Measurements from ENCODE around the gene NFATC4.

The NFATC4 gene

DNA sequence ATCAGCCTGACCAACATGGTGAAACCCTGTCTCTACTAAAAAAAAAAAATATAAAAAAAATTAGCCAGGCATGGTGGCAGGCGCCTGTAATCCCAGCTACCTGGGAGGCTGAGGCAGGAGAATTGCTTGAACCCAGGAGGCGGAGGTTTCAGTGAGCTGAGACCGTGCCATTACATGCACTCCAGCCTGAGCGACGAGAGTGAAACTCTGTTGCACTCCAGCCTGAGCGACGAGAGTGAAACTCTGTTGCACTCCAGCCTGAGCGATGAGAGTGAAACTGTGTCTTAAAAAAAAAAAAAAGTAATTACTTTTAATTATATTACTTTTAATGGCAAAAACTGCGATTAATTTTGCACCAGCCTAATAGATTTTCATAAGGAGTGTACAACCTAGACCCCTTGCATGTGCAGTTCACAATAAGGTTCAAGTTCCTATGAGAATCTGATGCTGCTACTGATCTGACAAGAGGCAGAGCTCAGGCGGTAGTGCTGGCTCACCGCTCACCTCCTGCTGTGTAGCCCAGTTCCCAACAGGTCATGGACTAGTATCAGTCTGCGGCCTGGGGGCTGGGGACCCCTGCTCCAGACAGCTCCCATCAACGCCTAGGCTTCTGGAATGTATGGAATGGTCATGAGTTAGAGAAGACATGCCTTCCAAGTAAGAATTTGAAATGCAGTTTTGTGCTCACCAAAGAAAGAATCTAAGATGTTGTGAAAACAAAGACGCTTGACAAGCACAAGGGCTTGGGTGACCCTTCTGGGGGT, 46.6 kb upstream of the NFATC4 start:
- POLR2A ChIA-PET, result no interaction called here
- Histone ChIP-seq H3K4me3 (ENCODE audit: low read depth, low read length) (no peak overlapping the region), H3K36me3 (ENCODE audit: control insufficient read depth in 2 of 2, insufficient read depth in 1 of 2, low read length in 2 of 2) (no peaks in the 10 kb centered on the region), H3K9me3 (ENCODE audit: control insufficient read depth, insufficient read depth, low read depth, low read length) (no peaks in the 10 kb centered on the region), H3K27ac (ENCODE audit: extremely low read depth, low read depth, low read length) (no peak overlapping the region), H3K4me1 (ENCODE audit: control insufficient read depth, insufficient read depth, low read length) (no peaks in the 10 kb centered on the region)
- CTCF ChIA-PET, result interaction anchor here (1.4 to 6.4 kb wide), 3 partner anchors 11 to 111 kb away, joined by 3 to 38 read pairs (median 13); partner anchors contain the start of genes CIDEB and LTB4R2
- no peak for TF ChIP-seq ZNF658 (tag by site-specific recombination; IDR thresholded peaks at IDR 0.05)

DNA sequence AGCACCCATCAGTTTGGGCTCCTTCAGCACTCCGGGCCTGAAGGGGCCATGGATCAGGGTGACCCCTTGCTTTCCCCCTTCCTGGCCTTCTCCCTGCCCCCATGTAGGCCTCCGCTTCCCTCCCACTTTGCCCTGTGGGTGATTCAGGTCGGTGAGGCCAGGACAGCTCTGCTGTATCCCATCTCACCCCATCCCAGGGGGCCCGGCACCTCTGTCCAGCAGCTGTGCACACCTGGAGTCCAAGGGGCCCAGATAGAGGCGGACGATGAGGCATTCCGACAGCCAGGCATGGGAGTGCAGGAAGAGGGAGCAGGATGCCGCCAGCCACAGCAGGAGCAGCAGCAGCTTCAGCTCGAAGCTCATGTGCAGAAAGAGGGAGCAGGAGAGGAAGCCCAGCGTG, 45.3 kb upstream of the NFATC4 start:
- ChIA-PET POLR2A (interaction anchor here (0.5 to 1.8 kb wide), 3 partner anchors 35 to 118 kb away, joined by 3 to 4 read pairs (median 3); no protein-coding TSS in a partner anchor), CTCF (interaction anchor here (1.1 to 16.9 kb wide), 5 partner anchors 11 to 109 kb away, joined by 3 to 468 read pairs (median 26); partner anchors contain the start of genes CBLN3, CIDEB, KHNYN and LTB4R2)
- Histone ChIP-seq H3K36me3 (ENCODE audit: control insufficient read depth in 2 of 2, insufficient read depth in 1 of 2, low read length in 2 of 2) (no peaks in the 10 kb centered on the region), H3K4me1 (ENCODE audit: control insufficient read depth, insufficient read depth, low read length) (no peaks in the 10 kb centered on the region), H3K9me3 (ENCODE audit: control insufficient read depth, insufficient read depth, low read depth, low read length) (no peaks in the 10 kb centered on the region), H3K4me3 (ENCODE audit: low read depth, low read length) (no peak overlapping the region), H3K27ac (ENCODE audit: extremely low read depth, low read depth, low read length) (no peak overlapping the region)
- TF ChIP-seq GLI2 (tag by site-specific recombination; IDR thresholded peaks at IDR 0.05; ENCODE audit: borderline replicate concordance, low read depth) (no peak), HOXD13 (CRISPR knock-in tag; IDR thresholded peaks at IDR 0.05; ENCODE audit: borderline replicate concordance) (no peak), ZIC2 (tag by site-specific recombination; IDR thresholded peaks at IDR 0.05) (peak; percentile 26; the same call in 1 of the 2 replicates)

- no peaks in the 10 kb centered on the region for H3K36me3 ChIP-seq (ENCODE audit: control insufficient read depth in 2 of 2, insufficient read depth in 1 of 2, low read length in 2 of 2)
- TF ChIP-seq, protein P1, sequence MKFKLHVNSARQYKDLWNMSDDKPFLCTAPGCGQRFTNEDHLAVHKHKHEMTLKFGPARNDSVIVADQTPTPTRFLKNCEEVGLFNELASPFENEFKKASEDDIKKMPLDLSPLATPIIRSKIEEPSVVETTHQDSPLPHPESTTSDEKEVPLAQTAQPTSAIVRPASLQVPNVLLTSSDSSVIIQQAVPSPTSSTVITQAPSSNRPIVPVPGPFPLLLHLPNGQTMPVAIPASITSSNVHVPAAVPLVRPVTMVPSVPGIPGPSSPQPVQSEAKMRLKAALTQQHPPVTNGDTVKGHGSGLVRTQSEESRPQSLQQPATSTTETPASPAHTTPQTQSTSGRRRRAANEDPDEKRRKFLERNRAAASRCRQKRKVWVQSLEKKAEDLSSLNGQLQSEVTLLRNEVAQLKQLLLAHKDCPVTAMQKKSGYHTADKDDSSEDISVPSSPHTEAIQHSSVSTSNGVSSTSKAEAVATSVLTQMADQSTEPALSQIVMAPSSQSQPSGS (tag by site-specific recombination; IDR thresholded peaks at IDR 0.05; ENCODE audit: low read depth), result no peak
- TF ChIP-seq ZNF621 (tag by site-specific recombination; IDR thresholded peaks at IDR 0.05) (no peak), ZNF658 (tag by site-specific recombination; IDR thresholded peaks at IDR 0.05) (no peak), ZFHX2 (tag by site-specific recombination; conservative IDR thresholded peaks at IDR 0.05) (no peak), ZSCAN4 (tag by site-specific recombination; IDR thresholded peaks at IDR 0.05) (no peak), ZNF184 (tag by site-specific recombination; IDR thresholded peaks at IDR 0.05) (no peak)
- TF ChIP-seq, protein P2, sequence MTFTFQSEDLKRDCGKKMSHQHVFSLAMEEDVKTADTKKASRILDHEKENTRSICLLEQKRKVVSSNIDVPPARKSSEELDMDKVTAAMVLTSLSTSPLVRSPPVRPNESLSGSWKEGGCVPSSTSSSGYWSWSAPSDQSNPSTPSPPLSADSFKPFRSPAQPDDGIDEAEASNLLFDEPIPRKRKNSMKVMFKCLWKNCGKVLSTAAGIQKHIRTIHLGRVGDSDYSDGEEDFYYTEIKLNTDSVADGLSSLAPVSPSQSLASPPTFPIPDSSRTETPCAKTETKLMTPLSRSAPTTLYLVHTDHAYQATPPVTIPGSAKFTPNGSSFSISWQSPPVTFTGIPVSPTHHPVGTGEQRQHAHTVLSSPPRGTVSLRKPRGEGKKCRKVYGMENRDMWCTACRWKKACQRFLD (tag by site-specific recombination; IDR thresholded peaks at IDR 0.05), result no peak
- TF ChIP-seq, protein P3, sequence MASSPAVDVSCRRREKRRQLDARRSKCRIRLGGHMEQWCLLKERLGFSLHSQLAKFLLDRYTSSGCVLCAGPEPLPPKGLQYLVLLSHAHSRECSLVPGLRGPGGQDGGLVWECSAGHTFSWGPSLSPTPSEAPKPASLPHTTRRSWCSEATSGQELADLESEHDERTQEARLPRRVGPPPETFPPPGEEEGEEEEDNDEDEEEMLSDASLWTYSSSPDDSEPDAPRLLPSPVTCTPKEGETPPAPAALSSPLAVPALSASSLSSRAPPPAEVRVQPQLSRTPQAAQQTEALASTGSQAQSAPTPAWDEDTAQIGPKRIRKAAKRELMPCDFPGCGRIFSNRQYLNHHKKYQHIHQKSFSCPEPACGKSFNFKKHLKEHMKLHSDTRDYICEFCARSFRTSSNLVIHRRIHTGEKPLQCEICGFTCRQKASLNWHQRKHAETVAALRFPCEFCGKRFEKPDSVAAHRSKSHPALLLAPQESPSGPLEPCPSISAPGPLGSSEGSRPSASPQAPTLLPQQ (tag by site-specific recombination; IDR thresholded peaks at IDR 0.05), result no peak
- H3K4me3 ChIP-seq (ENCODE audit: low read depth, low read length), result no peak overlapping the region
- H3K9me3 ChIP-seq (ENCODE audit: control insufficient read depth, insufficient read depth, low read depth, low read length), result no peaks in the 10 kb centered on the region
- CTCF ChIA-PET, result interaction anchor here (1.1 to 16.9 kb wide), 4 partner anchors 10 to 108 kb away, joined by 3 to 468 read pairs (median 32); partner anchors contain the start of genes CBLN3, CIDEB and KHNYN
- no peak overlapping the region for H3K27ac ChIP-seq (ENCODE audit: extremely low read depth, low read depth, low read length)
- POLR2A ChIA-PET, result interaction anchor here (1.8 kb wide), 1 partner anchor 113 kb away, joined by 4 read pairs; no protein-coding TSS in a partner anchor
- no peaks in the 10 kb centered on the region for H3K4me1 ChIP-seq (ENCODE audit: control insufficient read depth, insufficient read depth, low read length)
Measured at GRCh38 chr14:24323341-24323740, 44.6 kb upstream of the NFATC4 start.

Data from HEK293 (cell line).